ENCODE results near the gene MATN4. TPM values are rescaled to one million over a fixed set of nuclear protein-coding genes. Genes with fewer than 3 reads are reported as not detected.

Gene MATN4
- total and polyA plus RNA-seq, 2 of the 4 experiments (the other 2 are of a cell fraction), result 0.12 TPM; not detected in 1

DNA sequence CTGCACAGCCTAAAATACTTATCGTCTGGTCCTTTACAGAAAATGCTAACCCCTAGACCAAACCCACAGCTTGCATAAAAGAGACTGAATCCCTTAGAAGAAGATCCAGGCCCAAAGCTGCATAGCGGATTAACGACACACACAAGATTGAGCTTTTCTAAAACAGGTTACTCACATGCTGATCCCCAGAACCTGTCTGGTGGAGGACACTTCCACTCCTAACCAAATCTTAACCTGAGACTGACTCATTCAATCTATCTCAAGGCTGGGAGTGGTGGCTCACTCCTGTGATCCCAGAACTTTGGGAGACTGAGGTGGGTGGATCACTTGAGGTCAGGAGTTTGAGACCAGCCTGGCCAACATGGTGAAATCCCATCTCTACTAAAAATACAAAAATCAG, 50.9 kb downstream of the MATN4 start:
- Histone ChIP-seq H3K9ac (ENCODE audit: low read depth, low read length) (no peak overlapping the region), H3K4me2 (ENCODE audit: low read depth, low read length) (no peak overlapping the region), H3K4ac (ENCODE audit: low read depth, low read length) (no peak overlapping the region), H2BK120ac (ENCODE audit: low read depth, low read length) (no peak overlapping the region), H3K9me3 (ENCODE audit: control insufficient read depth, insufficient read depth, low read length) (no peaks in the 10 kb centered on the region), H2AFZ (replicated peaks; ENCODE audit: low read length, poor library complexity) (no peak overlapping the region), H2BK15ac (ENCODE audit: low read depth, low read length) (no peak overlapping the region), H3K14ac (replicated peaks; ENCODE audit: low read depth, low read length) (no peak overlapping the region), H3K23ac (ENCODE audit: low read depth, low read length) (no peak overlapping the region), H2AK9ac (replicated peaks; ENCODE audit: low read depth, low read length, poor library complexity) (no peak overlapping the region), H2AK5ac (ENCODE audit: low read depth, low read length) (no peak overlapping the region), H3K36me3 (ENCODE audit: control insufficient read depth, insufficient read depth, low read length) (no peaks in the 10 kb centered on the region), H3K4me3 (ENCODE audit: insufficient read depth, low read depth, low read length) (no peak overlapping the region), H4K20me1 (ENCODE audit: insufficient read depth, low read length) (no peaks in the 10 kb centered on the region), H2BK5ac (ENCODE audit: low read depth, low read length, poor library complexity, severe bottlenecking) (no peak overlapping the region), H3K27ac (ENCODE audit: insufficient read depth, low read length) (no peak overlapping the region), H2BK20ac (ENCODE audit: low read depth, low read length) (no peak overlapping the region), H4K5ac (ENCODE audit: low read depth, low read length) (no peak overlapping the region), H3K9me1 (ENCODE audit: insufficient read depth, low read length) (no peaks in the 10 kb centered on the region), H3K79me1 (ENCODE audit: low read depth in 1 of 2, low read length in 2 of 2) (no peaks in the 10 kb centered on the region), H4K8ac (ENCODE audit: low read depth in 2 of 2, low read length in 2 of 2) (no peak overlapping the region), H3K56ac (ENCODE audit: extremely low read depth, insufficient read depth, low read length) (no peak overlapping the region), H3K4me1 (ENCODE audit: control insufficient read depth, insufficient read depth, low read length) (no peaks in the 10 kb centered on the region), H3K27me3 (ENCODE audit: control insufficient read depth, insufficient read depth, low read length) (peaks cover 13% of the 10 kb centered on the region), H4K91ac (ENCODE audit: insufficient read depth, low read depth, low read length) (no peak overlapping the region), H3K18ac (ENCODE audit: low read depth, low read length) (no peak overlapping the region)
- intact Hi-C loops (cut with micrococcal nuclease) (no loop called here), dilution Hi-C loops (cut with HindIII; ENCODE audit: low sequenced_read_pairs, unreplicated experiment) (no loop called here), in situ Hi-C loops (cut with MboI; ENCODE audit: low sequenced_read_pairs) (no loop called here)
- DNase-seq (no peak), ATAC-seq (ENCODE audit: low read depth) (no peak)
- no CpG with 5 or more reads among the region's 3 CpGs for WGBS, 2 experiments (ENCODE audit: extremely low coverage in 2 of 2, insufficient read length in 1 of 2)
- POLR2A ChIA-PET (ENCODE audit: unreplicated experiment), result no interaction called here
- no TSS peak for BruUV-seq (replicated peaks)
- CTCF ChIA-PET, result no interaction called here
- TF ChIP-seq RCOR1 (IDR thresholded peaks at IDR 0.05; ENCODE audit: insufficient replicate concordance, low read length) (no peak), RFX5 (IDR thresholded peaks at IDR 0.05; ENCODE audit: low read depth, low read length) (no peak), MXI1 (IDR thresholded peaks at IDR 0.05; ENCODE audit: borderline replicate concordance, low read depth, low read length) (no peak)

Data from IMR-90 (cell line).